RWPE2 (cell line): ENCODE results near the gene PI16.
A peak's percentile ranks its signal among the peaks of the same experiment; 100 is the strongest.

Source experiments
- ATAC-seq: fragments of 200-7000 bp; cut with Tn5 transposase; 3 replicates; pipeline ENCODE4 v1.9.1; 2021; ENCODE audit warnings: low read depth
- DNase-seq: peaks from one replicate; pipeline ENCODE4 v3.0.0-alpha.2; 2020; ENCODE audit warnings: low spot score
- H3K27ac ChIP-seq: fragments of 450-650 bp; 2 replicates; pipeline ENCODE4 v1.5.1; 2017; ENCODE audit warnings: mild to moderate bottlenecking; ENCODE audit not compliant: poor library complexity, severe bottlenecking
- H3K27me3 ChIP-seq: fragments of 250-450 bp; sonication (Bioruptor Pico); 2 replicates; pipeline ENCODE4 v1.5.1; 2021; ENCODE audit warnings: mild to moderate bottlenecking, moderate library complexity; ENCODE audit not compliant: insufficient read depth, poor library complexity, severe bottlenecking
- H3K36me3 ChIP-seq: fragments of 250-450 bp; sonication (Bioruptor Pico); 2 replicates; pipeline ENCODE4 v1.5.1; 2020; ENCODE audit warnings: low read depth, mild to moderate bottlenecking, moderate library complexity
- H3K4me1 ChIP-seq: fragments of 250-450 bp; sonication (Bioruptor Pico); 2 replicates; pipeline ENCODE4 v1.5.1; 2021; ENCODE audit warnings: mild to moderate bottlenecking, moderate library complexity; ENCODE audit not compliant: insufficient read depth, poor library complexity, severe bottlenecking
- H3K4me3 ChIP-seq: fragments of 250-450 bp; sonication (Bioruptor Pico); 2 replicates; pipeline ENCODE4 v1.5.1; 2021; ENCODE audit warnings: mild to moderate bottlenecking, moderate library complexity; ENCODE audit not compliant: severe bottlenecking
- H3K9me3 ChIP-seq: fragments of 250-450 bp; sonication (Bioruptor Pico); 2 replicates; pipeline ENCODE4 v1.5.1; 2021; ENCODE audit warnings: mild to moderate bottlenecking, moderate library complexity; ENCODE audit not compliant: severe bottlenecking
- TF ChIP-seq, protein P1 (sequence below): fragments of 450-650 bp; IDR thresholded peaks from one replicate; pipeline ENCODE4 v1.5.1; 2017; ENCODE audit warnings: mild to moderate bottlenecking, moderate library complexity; ENCODE audit not compliant: poor library complexity, severe bottlenecking

Gene PI16

DNA sequence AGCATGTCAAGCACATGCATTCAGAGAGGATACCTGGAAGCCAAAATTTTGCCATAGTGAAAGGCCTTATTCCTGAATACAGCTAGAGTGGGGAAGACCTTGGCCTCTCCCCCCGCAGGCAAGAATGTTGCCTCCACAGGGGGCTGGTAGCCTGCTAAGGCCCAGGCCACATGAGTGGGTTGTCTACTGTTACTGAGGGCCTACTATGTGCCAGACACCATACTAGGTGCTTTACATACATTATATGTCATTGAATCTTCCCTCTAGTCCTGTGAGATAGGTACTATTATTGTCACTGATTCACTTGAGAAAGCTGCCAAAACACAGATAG is 642 bp upstream of the PI16 start:
- ATAC-seq = no peak
- Histone ChIP-seq H3K4me1 (peaks cover 12% of the 10 kb centered on the region), H3K36me3 (no peaks in the 10 kb centered on the region), H3K27me3 (no peaks in the 10 kb centered on the region), H3K4me3 (no peak overlapping the region), H3K9me3 (no peaks in the 10 kb centered on the region), H3K27ac (no peak overlapping the region)
- DNase-seq = no peak
- TF ChIP-seq, protein P1, sequence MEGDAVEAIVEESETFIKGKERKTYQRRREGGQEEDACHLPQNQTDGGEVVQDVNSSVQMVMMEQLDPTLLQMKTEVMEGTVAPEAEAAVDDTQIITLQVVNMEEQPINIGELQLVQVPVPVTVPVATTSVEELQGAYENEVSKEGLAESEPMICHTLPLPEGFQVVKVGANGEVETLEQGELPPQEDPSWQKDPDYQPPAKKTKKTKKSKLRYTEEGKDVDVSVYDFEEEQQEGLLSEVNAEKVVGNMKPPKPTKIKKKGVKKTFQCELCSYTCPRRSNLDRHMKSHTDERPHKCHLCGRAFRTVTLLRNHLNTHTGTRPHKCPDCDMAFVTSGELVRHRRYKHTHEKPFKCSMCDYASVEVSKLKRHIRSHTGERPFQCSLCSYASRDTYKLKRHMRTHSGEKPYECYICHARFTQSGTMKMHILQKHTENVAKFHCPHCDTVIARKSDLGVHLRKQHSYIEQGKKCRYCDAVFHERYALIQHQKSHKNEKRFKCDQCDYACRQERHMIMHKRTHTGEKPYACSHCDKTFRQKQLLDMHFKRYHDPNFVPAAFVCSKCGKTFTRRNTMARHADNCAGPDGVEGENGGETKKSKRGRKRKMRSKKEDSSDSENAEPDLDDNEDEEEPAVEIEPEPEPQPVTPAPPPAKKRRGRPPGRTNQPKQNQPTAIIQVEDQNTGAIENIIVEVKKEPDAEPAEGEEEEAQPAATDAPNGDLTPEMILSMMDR = no peak

DNA sequence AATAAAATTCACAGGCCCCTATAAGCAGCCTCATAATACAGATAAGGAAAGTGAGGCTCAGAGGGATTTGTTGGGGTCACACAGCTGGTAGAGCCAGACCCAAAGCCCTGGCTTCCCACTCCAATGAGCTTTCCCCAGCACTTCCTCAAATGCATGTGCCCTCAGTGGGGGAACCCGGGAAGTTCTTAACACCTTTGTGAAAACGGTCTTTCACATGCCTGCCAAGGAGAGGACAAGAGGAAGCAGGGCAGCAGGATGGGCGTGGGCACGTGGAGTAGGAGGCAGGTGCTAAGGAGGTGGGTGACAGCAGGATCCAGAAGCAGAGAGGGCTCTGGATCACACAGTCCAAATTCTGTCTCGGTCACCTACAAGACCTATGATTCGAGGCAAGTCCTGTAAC is 598 bp downstream of the PI16 start:
- TF ChIP-seq, protein P1 = no peak
- H3K4me1 ChIP-seq = peaks cover 1% of the 10 kb centered on the region
- H3K36me3 ChIP-seq = no peaks in the 10 kb centered on the region
- H3K27ac ChIP-seq = no peak overlapping the region
- DNase-seq (no peak), ATAC-seq (no peak)
- H3K4me3 ChIP-seq = no peak overlapping the region
- no peaks in the 10 kb centered on the region for H3K9me3 ChIP-seq
- no peaks in the 10 kb centered on the region for H3K27me3 ChIP-seq

GRCh38 chr6:36955671-36956445 is 1.3 kb downstream of the PI16 start:
- ATAC-seq (peak; percentile 73), DNase-seq (no peak)
- peak overlapping the region; percentile 10 for H3K27ac ChIP-seq
- TF ChIP-seq, protein P1 = no peak
- H3K4me3 ChIP-seq = no peak overlapping the region
- no peaks in the 10 kb centered on the region for H3K36me3 ChIP-seq
- H3K27me3 ChIP-seq = no peaks in the 10 kb centered on the region
- peaks cover 3% of the 10 kb centered on the region for H3K4me1 ChIP-seq
- H3K9me3 ChIP-seq = no peaks in the 10 kb centered on the region

DNA sequence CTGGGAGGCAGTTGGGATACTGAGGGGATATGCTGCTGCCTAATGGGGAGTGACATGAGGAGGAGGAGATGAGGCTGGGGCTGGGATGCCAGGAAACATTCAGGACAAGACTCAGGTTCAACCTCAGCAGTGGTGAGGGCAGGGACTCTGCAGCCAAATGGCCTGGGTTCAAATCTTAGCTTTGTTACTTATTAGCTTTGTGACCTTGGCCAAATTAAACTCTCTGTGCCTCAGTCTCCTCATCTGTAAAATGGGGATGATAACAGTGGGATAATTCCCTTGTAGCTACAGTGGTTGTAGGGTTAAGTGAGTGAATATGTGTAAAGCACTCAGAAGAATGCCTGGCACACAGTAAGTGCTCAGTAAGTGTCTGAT is 1.9 kb downstream of the PI16 start:
- Histone ChIP-seq H3K36me3 (no peaks in the 10 kb centered on the region), H3K4me3 (no peak overlapping the region), H3K27ac (no peak overlapping the region), H3K4me1 (peaks cover 4% of the 10 kb centered on the region), H3K27me3 (no peaks in the 10 kb centered on the region), H3K9me3 (no peaks in the 10 kb centered on the region)
- TF ChIP-seq, protein P1 = no peak
- no peak for ATAC-seq
- no peak for DNase-seq

DNA sequence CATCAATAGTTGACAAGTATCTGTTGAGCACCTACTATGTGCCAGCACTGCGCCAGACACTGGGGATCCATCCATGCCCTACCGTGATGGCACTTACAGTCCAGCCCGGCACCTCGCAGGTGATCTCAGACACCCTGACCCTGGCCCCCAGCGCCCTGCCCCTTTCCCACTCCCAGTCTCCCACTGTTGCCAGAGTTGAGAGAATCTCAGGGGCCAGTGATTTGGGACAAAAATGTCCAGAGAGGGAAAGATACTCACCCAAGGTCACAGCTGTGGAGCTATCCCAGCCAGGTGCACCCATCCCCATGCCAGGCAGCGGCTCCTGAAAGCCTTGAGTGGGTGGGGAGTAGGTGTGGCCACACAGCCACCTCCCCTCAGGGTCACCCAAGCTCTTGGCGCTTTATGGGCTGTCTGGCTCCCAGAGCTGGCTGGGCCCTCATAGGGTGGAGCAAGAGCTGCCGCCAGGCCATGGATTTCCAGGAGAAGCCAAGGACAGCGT is 3.3 kb downstream of the PI16 start:
- Histone ChIP-seq H3K27me3 (no peaks in the 10 kb centered on the region), H3K9me3 (no peaks in the 10 kb centered on the region), H3K36me3 (no peaks in the 10 kb centered on the region), H3K4me3 (no peak overlapping the region), H3K27ac (no peak overlapping the region), H3K4me1 (peaks cover 4% of the 10 kb centered on the region)
- ATAC-seq (no peak), DNase-seq (no peak)
- TF ChIP-seq, protein P1 = no peak
